ENCODE results near the gene TTC33.

GRCh38 chr5:40634593-40634992, 121.2 kb downstream of the TTC33 start:
- TF ChIP-seq, protein P1, sequence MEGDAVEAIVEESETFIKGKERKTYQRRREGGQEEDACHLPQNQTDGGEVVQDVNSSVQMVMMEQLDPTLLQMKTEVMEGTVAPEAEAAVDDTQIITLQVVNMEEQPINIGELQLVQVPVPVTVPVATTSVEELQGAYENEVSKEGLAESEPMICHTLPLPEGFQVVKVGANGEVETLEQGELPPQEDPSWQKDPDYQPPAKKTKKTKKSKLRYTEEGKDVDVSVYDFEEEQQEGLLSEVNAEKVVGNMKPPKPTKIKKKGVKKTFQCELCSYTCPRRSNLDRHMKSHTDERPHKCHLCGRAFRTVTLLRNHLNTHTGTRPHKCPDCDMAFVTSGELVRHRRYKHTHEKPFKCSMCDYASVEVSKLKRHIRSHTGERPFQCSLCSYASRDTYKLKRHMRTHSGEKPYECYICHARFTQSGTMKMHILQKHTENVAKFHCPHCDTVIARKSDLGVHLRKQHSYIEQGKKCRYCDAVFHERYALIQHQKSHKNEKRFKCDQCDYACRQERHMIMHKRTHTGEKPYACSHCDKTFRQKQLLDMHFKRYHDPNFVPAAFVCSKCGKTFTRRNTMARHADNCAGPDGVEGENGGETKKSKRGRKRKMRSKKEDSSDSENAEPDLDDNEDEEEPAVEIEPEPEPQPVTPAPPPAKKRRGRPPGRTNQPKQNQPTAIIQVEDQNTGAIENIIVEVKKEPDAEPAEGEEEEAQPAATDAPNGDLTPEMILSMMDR (IDR thresholded peaks at IDR 0.05) = no peak
- no peak for TF ChIP-seq EP300 (IDR thresholded peaks at IDR 0.05; ENCODE audit: borderline replicate concordance in 1 of 2, low read depth in 1 of 2, low read length in 1 of 2)
- TF ChIP-seq MXI1 (IDR thresholded peaks at IDR 0.05; ENCODE audit: low read depth, low read length) = no peak
- no peak for TF ChIP-seq SMC3 (IDR thresholded peaks at IDR 0.05; ENCODE audit: low read depth, low read length)
- TF ChIP-seq RFX5 (IDR thresholded peaks at IDR 0.05; ENCODE audit: low read length) = no peak
- no peak for TF ChIP-seq RAD21 (IDR thresholded peaks at IDR 0.05; ENCODE audit: low read length)
- TF ChIP-seq FOXM1 (IDR thresholded peaks at IDR 0.05; ENCODE audit: low read depth) = no peak
- TF ChIP-seq TAF1 (IDR thresholded peaks at IDR 0.05; ENCODE audit: borderline replicate concordance, low read depth, low read length) = no peak
- no peak for TF ChIP-seq SIN3A (IDR thresholded peaks at IDR 0.05; ENCODE audit: borderline replicate concordance, low read depth, low read length)
- TF ChIP-seq NFIC (IDR thresholded peaks at IDR 0.05; ENCODE audit: borderline replicate concordance) = no peak

All from SK-N-SH (cell line).